ENCODE data around the gene ABHD2.

ABHD2 gene

DNA sequence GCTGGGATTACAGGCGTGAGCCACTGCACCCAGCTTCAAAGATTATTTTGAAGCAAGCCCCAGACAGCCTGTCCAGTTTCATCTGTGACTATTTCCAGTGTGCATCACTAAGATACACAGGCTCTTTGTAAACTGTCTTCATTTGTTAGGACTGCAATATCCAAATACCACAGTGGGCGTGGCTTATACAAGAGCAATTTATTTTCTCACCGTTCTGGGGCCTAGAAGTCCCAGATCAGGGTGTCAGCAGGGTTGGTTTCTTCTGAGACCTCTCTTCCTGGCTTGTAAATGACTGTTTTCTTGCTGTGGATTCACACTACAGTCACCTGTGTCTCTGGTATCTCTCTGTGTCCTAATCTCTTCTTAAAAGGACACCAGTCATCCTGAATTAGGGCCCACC, 73.4 kb downstream of the ABHD2 start:
- Histone ChIP-seq H4K20me1 (ENCODE audit: insufficient read depth, low read length) (no peaks in the 10 kb centered on the region), H3K36me3 (ENCODE audit: insufficient read depth, low read length) (peaks cover 23% of the 10 kb centered on the region; the same call in 1 of the 2 replicates), H3K9me2 (ENCODE audit: low read depth, low read length) (no peaks in the 10 kb centered on the region), H3K4me2 (ENCODE audit: low read length) (no peak overlapping the region), H3K4me1 (ENCODE audit: insufficient read depth, low read length, severe bottlenecking) (no peaks in the 10 kb centered on the region), H3K9ac (ENCODE audit: low read length) (no peak overlapping the region), H3F3A (ENCODE audit: insufficient read depth, low read length) (no peaks in the 10 kb centered on the region), H2AFZ (ENCODE audit: low read length) (no peak overlapping the region), H3K4me3 (ENCODE audit: low read depth, low read length, poor library complexity, severe bottlenecking) (no peak overlapping the region), H3K27me3 (ENCODE audit: insufficient read depth, low read length) (no peaks in the 10 kb centered on the region), H3K79me2 (ENCODE audit: insufficient read depth, low read length) (no peaks in the 10 kb centered on the region), H3K9me3 (ENCODE audit: low read length) (no peaks in the 10 kb centered on the region), H3K27ac (ENCODE audit: low read depth, low read length, poor library complexity, severe bottlenecking) (no peak overlapping the region)
- TF ChIP-seq EZH2 (IDR thresholded peaks at IDR 0.05; ENCODE audit: borderline replicate concordance, low read length): no peak
- TF ChIP-seq, protein P1, sequence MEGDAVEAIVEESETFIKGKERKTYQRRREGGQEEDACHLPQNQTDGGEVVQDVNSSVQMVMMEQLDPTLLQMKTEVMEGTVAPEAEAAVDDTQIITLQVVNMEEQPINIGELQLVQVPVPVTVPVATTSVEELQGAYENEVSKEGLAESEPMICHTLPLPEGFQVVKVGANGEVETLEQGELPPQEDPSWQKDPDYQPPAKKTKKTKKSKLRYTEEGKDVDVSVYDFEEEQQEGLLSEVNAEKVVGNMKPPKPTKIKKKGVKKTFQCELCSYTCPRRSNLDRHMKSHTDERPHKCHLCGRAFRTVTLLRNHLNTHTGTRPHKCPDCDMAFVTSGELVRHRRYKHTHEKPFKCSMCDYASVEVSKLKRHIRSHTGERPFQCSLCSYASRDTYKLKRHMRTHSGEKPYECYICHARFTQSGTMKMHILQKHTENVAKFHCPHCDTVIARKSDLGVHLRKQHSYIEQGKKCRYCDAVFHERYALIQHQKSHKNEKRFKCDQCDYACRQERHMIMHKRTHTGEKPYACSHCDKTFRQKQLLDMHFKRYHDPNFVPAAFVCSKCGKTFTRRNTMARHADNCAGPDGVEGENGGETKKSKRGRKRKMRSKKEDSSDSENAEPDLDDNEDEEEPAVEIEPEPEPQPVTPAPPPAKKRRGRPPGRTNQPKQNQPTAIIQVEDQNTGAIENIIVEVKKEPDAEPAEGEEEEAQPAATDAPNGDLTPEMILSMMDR (IDR thresholded peaks at IDR 0.05; ENCODE audit: low read length): no peak

DNA sequence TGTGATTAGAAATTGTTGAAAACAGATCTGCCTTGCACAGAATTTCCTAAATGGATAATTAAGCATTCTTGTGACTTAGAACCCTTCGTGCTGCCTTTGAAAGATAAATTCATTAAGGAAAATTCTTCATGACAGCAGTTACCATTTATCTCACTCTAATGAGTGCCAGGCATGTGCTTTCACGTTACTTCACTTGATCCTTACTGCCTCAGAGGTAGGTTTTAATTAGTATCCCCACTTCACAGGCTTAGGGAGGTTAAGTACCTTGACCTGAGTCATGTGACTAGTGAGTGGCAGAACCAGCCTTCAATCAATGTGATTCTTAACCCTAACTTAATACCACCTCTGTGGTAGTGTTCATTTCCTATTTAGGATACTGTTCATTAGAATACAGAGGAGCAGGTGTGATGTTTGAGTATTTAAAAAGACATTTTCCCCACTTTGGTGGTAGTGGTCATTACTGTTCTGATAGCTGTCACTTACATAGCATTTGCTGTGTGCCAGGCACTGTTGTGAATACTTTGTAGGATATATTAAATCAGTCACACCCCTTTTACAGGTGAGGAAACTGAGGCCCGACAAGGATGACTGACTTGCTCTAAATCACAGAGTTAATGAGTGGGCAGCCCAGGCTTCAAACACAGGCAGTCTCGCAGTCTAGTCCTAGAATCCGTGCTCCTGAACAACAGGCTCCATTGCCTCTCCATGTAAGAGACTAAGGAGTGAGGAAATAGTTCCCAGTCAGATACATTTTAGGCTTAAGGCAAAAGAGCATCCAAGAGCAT, 75.2 kb downstream of the ABHD2 start:
- Histone ChIP-seq H3K36me3 (ENCODE audit: insufficient read depth, low read length) (peaks cover 17% of the 10 kb centered on the region; the same call in 1 of the 2 replicates), H3K9me2 (ENCODE audit: low read depth, low read length) (no peaks in the 10 kb centered on the region), H3K9ac (ENCODE audit: low read length) (no peak overlapping the region), H2AFZ (ENCODE audit: low read length) (no peak overlapping the region), H3K79me2 (ENCODE audit: insufficient read depth, low read length) (no peaks in the 10 kb centered on the region), H3K27ac (ENCODE audit: low read depth, low read length, poor library complexity, severe bottlenecking) (no peak overlapping the region), H3K4me2 (ENCODE audit: low read length) (no peak overlapping the region), H4K20me1 (ENCODE audit: insufficient read depth, low read length) (no peaks in the 10 kb centered on the region), H3K4me3 (ENCODE audit: low read depth, low read length, poor library complexity, severe bottlenecking) (no peak overlapping the region), H3K4me1 (ENCODE audit: insufficient read depth, low read length, severe bottlenecking) (no peaks in the 10 kb centered on the region), H3K9me3 (ENCODE audit: low read length) (no peaks in the 10 kb centered on the region), H3F3A (ENCODE audit: insufficient read depth, low read length) (no peaks in the 10 kb centered on the region), H3K27me3 (ENCODE audit: insufficient read depth, low read length) (no peaks in the 10 kb centered on the region)
- TF ChIP-seq EZH2 (IDR thresholded peaks at IDR 0.05; ENCODE audit: borderline replicate concordance, low read length): no peak
- TF ChIP-seq, protein P1 (IDR thresholded peaks at IDR 0.05; ENCODE audit: low read length): no peak

DNA sequence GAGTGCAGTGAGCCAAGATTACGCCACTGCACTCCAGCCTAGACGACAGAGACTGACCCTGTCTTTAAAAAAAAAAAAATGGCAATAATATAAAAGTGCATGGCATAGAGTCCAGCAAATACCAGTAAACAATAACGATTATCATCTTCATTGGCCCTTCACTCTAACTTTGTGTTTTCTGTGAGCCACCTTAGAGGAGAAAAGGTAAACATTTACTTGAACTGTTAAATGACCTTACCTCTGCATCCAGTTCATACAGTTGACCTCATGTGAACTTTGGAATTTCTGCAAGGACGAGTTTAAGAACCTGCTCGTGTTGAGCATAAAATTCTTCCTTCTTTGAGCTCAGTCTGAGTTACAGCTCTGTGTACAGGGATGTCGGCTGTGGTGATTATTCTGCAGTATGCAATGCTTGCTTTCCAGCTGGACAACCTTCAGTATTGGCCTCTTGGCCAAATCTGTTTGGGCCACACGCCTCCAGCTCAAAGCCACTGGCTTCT, 76.5 kb downstream of the ABHD2 start:
- H3K9ac ChIP-seq (ENCODE audit: low read length): no peak overlapping the region
- peaks cover 17% of the 10 kb centered on the region; the same call in 1 of the 2 replicates for H3K36me3 ChIP-seq (ENCODE audit: insufficient read depth, low read length)
- H4K20me1 ChIP-seq (ENCODE audit: insufficient read depth, low read length): no peaks in the 10 kb centered on the region
- no peak overlapping the region for H3K4me2 ChIP-seq (ENCODE audit: low read length)
- no peak overlapping the region for H3K4me3 ChIP-seq (ENCODE audit: low read depth, low read length, poor library complexity, severe bottlenecking)
- H2AFZ ChIP-seq (ENCODE audit: low read length): no peak overlapping the region
- no peak overlapping the region for H3K27ac ChIP-seq (ENCODE audit: low read depth, low read length, poor library complexity, severe bottlenecking)
- no peaks in the 10 kb centered on the region for H3K79me2 ChIP-seq (ENCODE audit: insufficient read depth, low read length)
- no peaks in the 10 kb centered on the region for H3K9me2 ChIP-seq (ENCODE audit: low read depth, low read length)
- H3K4me1 ChIP-seq (ENCODE audit: insufficient read depth, low read length, severe bottlenecking): no peaks in the 10 kb centered on the region
- H3K27me3 ChIP-seq (ENCODE audit: insufficient read depth, low read length): no peaks in the 10 kb centered on the region
- no peaks in the 10 kb centered on the region for H3K9me3 ChIP-seq (ENCODE audit: low read length)
- TF ChIP-seq, protein P1 (IDR thresholded peaks at IDR 0.05; ENCODE audit: low read length): no peak
- no peak for TF ChIP-seq EZH2 (IDR thresholded peaks at IDR 0.05; ENCODE audit: borderline replicate concordance, low read length)
- no peaks in the 10 kb centered on the region for H3F3A ChIP-seq (ENCODE audit: insufficient read depth, low read length)

Measured in OCI-LY1 (cell line).